Nephron (organoid): ENCODE data around the gene ATP5F1E.

ENCODE experiments used
- H3K27ac Mint-ChIP-seq, 3 experiments: 2 replicates each; pipeline ENCODE4 v1.8.0; 2020; ENCODE audit warnings: mixed read lengths in 3 of 3, mild to moderate bottlenecking in 2 of 3, moderate library complexity in 1 of 3
- H3K27me3 Mint-ChIP-seq: 2 replicates; pipeline ENCODE4 v1.8.0; 2021; ENCODE audit warnings: low read depth, mild to moderate bottlenecking, moderate library complexity, mixed read lengths
- H3K36me3 Mint-ChIP-seq: 2 replicates; pipeline ENCODE4 v1.8.0; 2020; ENCODE audit warnings: low read depth, mixed read lengths
- H3K4me1 Mint-ChIP-seq: 2 replicates; pipeline ENCODE4 v1.8.0; 2020; ENCODE audit warnings: mixed read lengths
- H3K4me3 Mint-ChIP-seq, 3 experiments: 2 replicates each; pipeline ENCODE4 v1.8.0; 2020; ENCODE audit warnings: mild to moderate bottlenecking in 3 of 3, mixed read lengths in 3 of 3, moderate library complexity in 2 of 3
- H3K9me3 Mint-ChIP-seq: 2 replicates; pipeline ENCODE4 v1.8.0; 2020; ENCODE audit warnings: mixed read lengths
- CTCF ChIP-seq, 3 experiments: fragments of 200-600 bp; sonication (generic); IDR thresholded peaks; one replicate each; pipeline ENCODE4 v1.5.0; 2021; ENCODE audit warnings: antibody characterized with exemption in 3 of 3; ENCODE audit not compliant: unreplicated experiment in 3 of 3

The ATP5F1E gene

GRCh38 chr20:59005523-59006166 is 26.5 kb downstream of the ATP5F1E start:
- peaks cover under 1% of the 10 kb centered on the region for H3K36me3 Mint-ChIP-seq
- H3K27me3 Mint-ChIP-seq: peaks cover 20% of the 10 kb centered on the region
- no peaks in the 10 kb centered on the region for H3K9me3 Mint-ChIP-seq
- no peak overlapping the region for H3K27ac Mint-ChIP-seq
- H3K4me3 Mint-ChIP-seq: peak overlapping the region; percentile 49 to 78 (median 76)
- peaks cover 22% of the 10 kb centered on the region for H3K4me1 Mint-ChIP-seq
- TF ChIP-seq CTCF (IDR thresholded peaks at IDR 0.05; ENCODE audit: unreplicated experiment in 3 of 3): no peak

DNA sequence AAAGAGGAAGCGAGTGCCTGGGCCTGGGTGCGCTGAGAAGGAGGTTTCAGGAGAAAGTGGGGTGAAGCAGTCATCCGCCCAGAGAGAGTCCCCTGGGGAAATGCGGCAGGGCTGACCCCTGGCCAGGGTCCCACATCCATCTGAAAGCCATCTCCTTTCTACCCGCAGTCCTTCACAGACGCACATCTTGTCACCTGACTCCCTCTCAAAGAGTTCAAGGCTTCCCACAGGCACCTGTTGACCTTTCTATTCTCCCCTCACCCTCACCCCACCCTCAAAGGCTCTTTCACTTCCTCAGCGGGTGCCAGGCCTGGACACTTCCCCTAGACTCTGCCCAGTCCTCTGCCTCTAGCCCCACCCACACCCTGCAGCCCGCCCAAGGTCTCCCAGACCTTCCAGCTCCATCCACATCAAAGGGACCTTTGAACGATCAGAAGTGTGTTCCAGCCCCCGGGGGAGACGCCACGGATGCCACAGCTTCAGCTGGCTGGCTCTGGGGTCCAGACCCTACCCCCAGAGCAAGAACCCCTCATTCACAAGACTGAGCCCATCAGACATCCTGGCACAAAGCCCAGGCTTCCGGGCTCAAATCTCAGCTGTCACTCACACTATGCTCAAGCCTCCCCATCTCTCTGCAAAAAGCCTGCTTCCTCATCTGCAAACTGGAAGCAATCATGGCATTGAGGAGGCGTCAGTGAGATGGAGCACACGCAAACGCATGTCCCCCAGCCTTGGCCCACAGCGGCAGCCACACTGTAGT is 27.2 kb downstream of the ATP5F1E start:
- Mint-ChIP-seq H3K36me3 (peaks cover 5% of the 10 kb centered on the region), H3K4me1 (peaks cover 22% of the 10 kb centered on the region), H3K27me3 (peaks cover 18% of the 10 kb centered on the region), H3K27ac (peak overlapping the region in 2 of 3 experiments; percentile 19 to 41), H3K4me3 (peak overlapping the region; percentile 32 to 76 (median 49)), H3K9me3 (no peaks in the 10 kb centered on the region)
- TF ChIP-seq CTCF (IDR thresholded peaks at IDR 0.05; ENCODE audit: unreplicated experiment in 3 of 3): no peak

DNA sequence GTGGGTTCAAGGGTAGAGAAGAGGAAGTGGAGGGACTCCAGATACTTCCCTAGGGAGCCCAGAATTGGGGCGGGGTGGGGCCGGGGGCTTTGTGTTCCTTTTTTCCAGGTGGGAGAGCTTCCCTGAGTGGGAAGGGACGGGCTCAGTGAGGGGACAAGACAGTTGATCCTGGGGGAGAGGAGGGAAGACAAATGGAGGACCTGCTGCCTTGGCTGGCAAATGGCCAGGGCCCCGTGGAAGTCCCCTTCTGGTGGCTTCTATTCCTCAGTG is 27.7 kb downstream of the ATP5F1E start:
- peak overlapping the region; percentile 55 to 59 (median 58) for H3K4me3 Mint-ChIP-seq
- H3K9me3 Mint-ChIP-seq: no peaks in the 10 kb centered on the region
- peaks cover 22% of the 10 kb centered on the region for H3K4me1 Mint-ChIP-seq
- H3K27ac Mint-ChIP-seq: peak overlapping the region in 1 of 3 experiments; percentile 75
- no peak for TF ChIP-seq CTCF (IDR thresholded peaks at IDR 0.05; ENCODE audit: unreplicated experiment in 3 of 3)
- peaks cover 16% of the 10 kb centered on the region for H3K27me3 Mint-ChIP-seq
- peaks cover 6% of the 10 kb centered on the region for H3K36me3 Mint-ChIP-seq

GRCh38 chr20:59003836-59004492 is 28.2 kb downstream of the ATP5F1E start:
- H3K4me1 Mint-ChIP-seq: peaks cover 22% of the 10 kb centered on the region
- peaks cover 13% of the 10 kb centered on the region for H3K27me3 Mint-ChIP-seq
- peaks cover 8% of the 10 kb centered on the region for H3K36me3 Mint-ChIP-seq
- H3K27ac Mint-ChIP-seq: peak overlapping the region in 1 of 3 experiments; percentile 75
- peak overlapping the region; percentile 55 to 59 (median 58) for H3K4me3 Mint-ChIP-seq
- TF ChIP-seq CTCF (IDR thresholded peaks at IDR 0.05; ENCODE audit: unreplicated experiment in 3 of 3): no peak
- no peaks in the 10 kb centered on the region for H3K9me3 Mint-ChIP-seq

DNA sequence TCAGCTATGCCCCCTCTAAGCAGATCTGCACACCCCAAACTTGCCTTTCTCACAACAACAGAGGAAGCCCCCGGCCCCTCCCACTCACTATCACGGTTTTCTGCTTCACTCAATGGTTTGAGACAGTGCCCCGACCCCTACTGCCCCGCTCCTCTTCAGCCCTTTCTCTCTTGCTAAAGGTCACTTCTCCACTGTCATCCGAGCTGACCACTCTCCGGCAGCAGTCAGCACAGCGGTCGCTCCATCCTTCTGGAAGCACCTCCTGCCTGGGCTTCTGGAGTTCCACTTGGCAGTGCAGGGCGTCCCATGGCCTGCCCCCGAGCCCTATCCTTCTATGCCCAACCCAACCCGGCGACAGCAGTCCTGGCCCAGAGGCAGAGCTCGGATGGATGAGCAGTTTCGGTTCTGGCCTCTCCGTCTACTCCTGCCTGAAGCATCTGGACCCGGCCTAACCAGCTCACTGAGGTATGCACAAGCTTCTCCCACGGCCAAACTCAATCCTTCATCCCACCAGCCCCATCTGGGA is 29.2 kb downstream of the ATP5F1E start:
- TF ChIP-seq CTCF (IDR thresholded peaks at IDR 0.05; ENCODE audit: unreplicated experiment in 3 of 3): no peak
- peaks cover 22% of the 10 kb centered on the region for H3K4me1 Mint-ChIP-seq
- peak overlapping the region in 1 of 3 experiments; percentile 3 for H3K4me3 Mint-ChIP-seq
- no peaks in the 10 kb centered on the region for H3K9me3 Mint-ChIP-seq
- H3K27me3 Mint-ChIP-seq: peaks cover 10% of the 10 kb centered on the region
- H3K36me3 Mint-ChIP-seq: peaks cover 9% of the 10 kb centered on the region
- H3K27ac Mint-ChIP-seq: no peak overlapping the region
